Dendritic cell treated with granulocyte-macrophage colony-stimulating factor and Interleukin-4, amounts not matched to agents 40 ng/mL and 50 ng/mL, for 4 days (primary cell): Measurements from ENCODE around the gene ARHGEF28.

Experiments used
- H3K27ac Mint-ChIP-seq: one replicate; pipeline ENCODE4 v1.8.0; 2022; ENCODE audit warnings: mild to moderate bottlenecking, mixed read lengths
- H3K27me3 Mint-ChIP-seq: one replicate; pipeline ENCODE4 v1.8.0; 2022; ENCODE audit warnings: mild to moderate bottlenecking, mixed read lengths
- H3K36me3 Mint-ChIP-seq: one replicate; pipeline ENCODE4 v1.8.0; 2022; ENCODE audit warnings: low read depth, mixed read lengths
- H3K4me1 Mint-ChIP-seq: one replicate; pipeline ENCODE4 v1.8.0; 2022; ENCODE audit warnings: low read depth, mixed read lengths
- H3K4me3 Mint-ChIP-seq: one replicate; pipeline ENCODE4 v1.8.0; 2022; ENCODE audit warnings: mild to moderate bottlenecking, moderate library complexity, mixed read lengths
- H3K9me3 Mint-ChIP-seq: one replicate; pipeline ENCODE4 v1.8.0; 2022; ENCODE audit warnings: mixed read lengths
- intact Hi-C: fragments of 100-400 bp; cut with micrococcal nuclease; formaldehyde crosslinking; loops from one replicate; pipeline ENCODE4 v1.15.0; 2022

The ARHGEF28 gene

GRCh38 chr5:73633060-73633459, 7.1 kb downstream of the ARHGEF28 start:
- Mint-ChIP-seq H3K4me1 (no peaks in the 10 kb centered on the region), H3K4me3 (no peak overlapping the region), H3K36me3 (no peaks in the 10 kb centered on the region), H3K27ac (no peak overlapping the region), H3K27me3 (peaks cover 17% of the 10 kb centered on the region), H3K9me3 (no peaks in the 10 kb centered on the region)
- intact Hi-C loops: no loop called here

GRCh38 chr5:73636408-73636807, 10.4 kb downstream of the ARHGEF28 start:
- no peaks in the 10 kb centered on the region for H3K9me3 Mint-ChIP-seq
- H3K4me1 Mint-ChIP-seq: no peaks in the 10 kb centered on the region
- peaks cover 2% of the 10 kb centered on the region for H3K27me3 Mint-ChIP-seq
- intact Hi-C loops: no loop called here
- no peaks in the 10 kb centered on the region for H3K36me3 Mint-ChIP-seq
- no peak overlapping the region for H3K4me3 Mint-ChIP-seq
- H3K27ac Mint-ChIP-seq: no peak overlapping the region

- no peak overlapping the region for H3K4me3 Mint-ChIP-seq
- H3K27ac Mint-ChIP-seq: no peak overlapping the region
- H3K36me3 Mint-ChIP-seq: no peaks in the 10 kb centered on the region
- H3K27me3 Mint-ChIP-seq: no peaks in the 10 kb centered on the region
- no peaks in the 10 kb centered on the region for H3K4me1 Mint-ChIP-seq
- H3K9me3 Mint-ChIP-seq: no peaks in the 10 kb centered on the region
- intact Hi-C loops: no loop called here
Observed at GRCh38 chr5:73637565-73637964, 11.6 kb downstream of the ARHGEF28 start.

- no peak overlapping the region for H3K27ac Mint-ChIP-seq
- intact Hi-C loops: no loop called here
- H3K9me3 Mint-ChIP-seq: no peaks in the 10 kb centered on the region
- no peaks in the 10 kb centered on the region for H3K27me3 Mint-ChIP-seq
- H3K36me3 Mint-ChIP-seq: no peaks in the 10 kb centered on the region
- no peak overlapping the region for H3K4me3 Mint-ChIP-seq
- no peaks in the 10 kb centered on the region for H3K4me1 Mint-ChIP-seq
Observed at GRCh38 chr5:73638344-73639095, 12.5 kb downstream of the ARHGEF28 start.

- intact Hi-C loops: no loop called here
- H3K27me3 Mint-ChIP-seq: peaks cover under 1% of the 10 kb centered on the region
- no peak overlapping the region for H3K4me3 Mint-ChIP-seq
- no peaks in the 10 kb centered on the region for H3K36me3 Mint-ChIP-seq
- H3K9me3 Mint-ChIP-seq: no peaks in the 10 kb centered on the region
- no peak overlapping the region for H3K27ac Mint-ChIP-seq
- no peaks in the 10 kb centered on the region for H3K4me1 Mint-ChIP-seq
Observed at GRCh38 chr5:73640861-73641320, 14.9 kb downstream of the ARHGEF28 start.

DNA sequence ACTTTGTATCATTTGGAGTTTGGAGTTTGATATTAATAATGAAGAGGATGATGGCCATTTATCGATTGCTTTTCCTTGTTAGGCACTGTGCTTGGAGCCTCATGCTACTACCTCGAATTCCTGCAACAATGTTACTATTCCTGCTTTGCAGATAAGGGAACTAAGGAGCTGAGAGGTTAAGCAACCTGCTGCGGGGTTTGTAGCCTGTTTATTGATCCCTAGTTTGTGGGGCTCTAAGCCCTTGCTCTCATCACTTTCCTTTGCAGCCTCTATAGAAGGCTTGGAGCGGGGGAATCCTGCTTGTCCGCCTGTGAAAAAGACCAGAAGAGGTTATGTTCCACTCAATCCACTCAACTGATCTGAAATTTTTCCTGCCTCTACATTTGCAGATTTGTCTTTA, 15.8 kb downstream of the ARHGEF28 start:
- no peak overlapping the region for H3K27ac Mint-ChIP-seq
- no peaks in the 10 kb centered on the region for H3K4me1 Mint-ChIP-seq
- intact Hi-C loops: no loop called here
- peaks cover 6% of the 10 kb centered on the region for H3K27me3 Mint-ChIP-seq
- H3K9me3 Mint-ChIP-seq: no peaks in the 10 kb centered on the region
- H3K4me3 Mint-ChIP-seq: no peak overlapping the region
- no peaks in the 10 kb centered on the region for H3K36me3 Mint-ChIP-seq

- intact Hi-C loops: no loop called here
- H3K4me1 Mint-ChIP-seq: no peaks in the 10 kb centered on the region
- H3K4me3 Mint-ChIP-seq: no peak overlapping the region
- H3K27me3 Mint-ChIP-seq: peaks cover 6% of the 10 kb centered on the region
- H3K9me3 Mint-ChIP-seq: no peaks in the 10 kb centered on the region
- no peaks in the 10 kb centered on the region for H3K36me3 Mint-ChIP-seq
- no peak overlapping the region for H3K27ac Mint-ChIP-seq
Observed at GRCh38 chr5:73642344-73642743, 16.3 kb downstream of the ARHGEF28 start.

DNA sequence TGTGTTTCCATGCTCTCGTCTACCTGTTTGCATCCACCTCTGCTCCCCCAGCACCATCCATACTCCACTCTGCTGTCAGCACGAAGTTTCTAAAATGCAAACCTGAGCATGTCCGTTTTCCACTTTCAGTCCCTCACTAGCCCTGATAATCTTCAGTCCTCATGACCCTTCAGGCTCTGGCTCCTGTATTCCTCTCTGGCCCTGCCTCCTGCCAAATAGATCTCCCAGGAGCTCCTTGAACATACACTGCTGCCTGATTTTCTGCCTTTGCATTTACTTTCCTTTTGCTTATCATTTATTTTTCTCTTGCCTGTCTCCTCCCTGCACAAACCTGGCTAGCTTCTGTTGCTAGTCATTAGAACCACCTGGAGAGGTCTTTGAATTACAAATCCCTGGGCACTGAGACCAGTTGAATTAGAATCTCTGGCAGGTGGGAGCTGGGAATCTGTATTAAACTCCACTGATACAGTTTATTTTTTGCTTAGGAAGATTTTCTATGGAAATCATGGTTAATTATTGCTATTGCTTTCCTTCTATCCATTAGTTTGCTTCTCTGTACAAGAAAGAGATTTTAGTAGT, 18.5 kb downstream of the ARHGEF28 start:
- Mint-ChIP-seq H3K27me3 (peaks cover 6% of the 10 kb centered on the region), H3K4me1 (no peaks in the 10 kb centered on the region), H3K27ac (no peak overlapping the region), H3K36me3 (no peaks in the 10 kb centered on the region), H3K9me3 (no peaks in the 10 kb centered on the region), H3K4me3 (no peak overlapping the region)
- intact Hi-C loops: no loop called here

DNA sequence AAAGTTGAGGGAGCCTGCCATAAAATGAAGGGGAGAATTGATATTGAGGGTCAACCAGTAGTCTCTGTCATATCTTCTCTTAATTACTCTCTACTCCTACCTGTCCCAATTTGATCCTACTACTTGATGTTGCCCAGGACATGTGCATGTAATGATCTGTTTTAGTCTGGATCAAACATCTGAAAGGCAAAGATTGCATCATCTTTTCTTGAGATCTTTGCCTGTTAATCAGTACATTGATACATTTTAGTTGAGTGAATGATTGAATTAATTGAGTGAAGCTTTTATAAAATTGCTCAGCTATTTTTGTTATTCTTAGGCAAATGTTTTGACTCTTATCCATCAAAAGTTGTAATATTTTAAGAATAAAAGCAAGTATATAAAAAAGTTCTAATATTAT, 21.7 kb downstream of the ARHGEF28 start:
- Mint-ChIP-seq H3K27ac (no peak overlapping the region), H3K36me3 (no peaks in the 10 kb centered on the region), H3K27me3 (peaks cover 6% of the 10 kb centered on the region), H3K4me1 (no peaks in the 10 kb centered on the region), H3K4me3 (no peak overlapping the region), H3K9me3 (no peaks in the 10 kb centered on the region)
- intact Hi-C loops: no loop called here

DNA sequence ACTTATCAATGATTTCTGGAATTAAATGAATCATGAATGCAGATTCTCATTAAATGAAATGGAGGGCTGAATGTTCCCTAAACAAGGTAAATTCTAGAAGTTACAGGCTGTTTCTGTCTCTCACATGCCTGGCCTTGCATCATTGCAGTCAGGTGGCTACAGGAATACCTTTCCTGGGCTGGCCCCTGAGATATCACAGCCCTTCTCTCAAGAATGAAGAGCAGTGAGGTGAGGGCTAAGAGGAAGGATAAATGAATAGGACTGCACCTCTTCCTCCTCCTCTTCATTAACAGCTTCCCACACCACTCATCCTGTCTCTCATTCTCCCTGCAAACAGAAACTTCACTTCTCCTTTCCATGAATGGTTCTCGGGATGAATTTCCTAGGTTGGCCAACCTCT, 22.5 kb downstream of the ARHGEF28 start:
- intact Hi-C loops: no loop called here
- H3K27me3 Mint-ChIP-seq: peaks cover 6% of the 10 kb centered on the region
- H3K9me3 Mint-ChIP-seq: no peaks in the 10 kb centered on the region
- no peaks in the 10 kb centered on the region for H3K4me1 Mint-ChIP-seq
- no peaks in the 10 kb centered on the region for H3K36me3 Mint-ChIP-seq
- H3K27ac Mint-ChIP-seq: no peak overlapping the region
- no peak overlapping the region for H3K4me3 Mint-ChIP-seq

GRCh38 chr5:73649926-73650325, 23.9 kb downstream of the ARHGEF28 start:
- H3K27ac Mint-ChIP-seq: no peak overlapping the region
- H3K4me1 Mint-ChIP-seq: no peaks in the 10 kb centered on the region
- H3K9me3 Mint-ChIP-seq: no peaks in the 10 kb centered on the region
- H3K4me3 Mint-ChIP-seq: no peak overlapping the region
- H3K27me3 Mint-ChIP-seq: peaks cover 6% of the 10 kb centered on the region
- H3K36me3 Mint-ChIP-seq: no peaks in the 10 kb centered on the region
- intact Hi-C loops: no loop called here

GRCh38 chr5:73652391-73652790, 26.4 kb downstream of the ARHGEF28 start:
- no peaks in the 10 kb centered on the region for H3K36me3 Mint-ChIP-seq
- H3K4me3 Mint-ChIP-seq: no peak overlapping the region
- H3K27me3 Mint-ChIP-seq: no peaks in the 10 kb centered on the region
- no peak overlapping the region for H3K27ac Mint-ChIP-seq
- no peaks in the 10 kb centered on the region for H3K9me3 Mint-ChIP-seq
- intact Hi-C loops: no loop called here
- no peaks in the 10 kb centered on the region for H3K4me1 Mint-ChIP-seq

DNA sequence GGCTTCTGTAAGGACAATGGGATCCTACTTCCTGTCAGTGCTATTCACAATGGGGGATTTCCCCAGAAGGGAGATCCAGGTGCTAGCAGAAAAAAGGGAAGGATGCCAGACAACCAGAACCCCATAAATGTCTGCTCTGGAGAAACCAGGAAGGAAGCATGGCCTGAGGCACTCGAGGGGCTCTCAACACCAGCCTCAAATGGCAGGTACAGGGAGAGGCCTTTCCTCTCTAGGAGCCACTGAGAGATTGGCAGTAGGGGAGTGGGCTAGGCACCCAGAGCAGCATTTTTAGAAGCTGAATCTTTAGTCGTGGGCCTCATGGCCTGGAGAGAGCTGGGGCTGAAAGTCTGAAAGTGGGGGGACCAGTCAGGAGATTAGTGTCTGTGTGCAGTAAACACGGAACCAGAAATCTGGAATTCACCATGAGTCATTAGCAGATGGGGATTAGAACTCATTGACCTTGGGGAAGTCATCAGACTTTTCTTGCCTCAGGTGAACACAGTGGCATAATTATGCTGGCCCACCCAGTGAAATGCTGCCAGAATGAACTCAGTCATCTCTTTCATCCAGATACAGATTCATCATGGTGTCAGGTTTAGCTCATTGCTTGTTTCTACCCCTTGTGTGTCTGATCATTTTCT, 28.3 kb downstream of the ARHGEF28 start:
- Mint-ChIP-seq H3K4me1 (peaks cover 2% of the 10 kb centered on the region), H3K9me3 (no peaks in the 10 kb centered on the region), H3K36me3 (no peaks in the 10 kb centered on the region), H3K27ac (no peak overlapping the region), H3K4me3 (no peak overlapping the region), H3K27me3 (no peaks in the 10 kb centered on the region)
- intact Hi-C loops: no loop called here

DNA sequence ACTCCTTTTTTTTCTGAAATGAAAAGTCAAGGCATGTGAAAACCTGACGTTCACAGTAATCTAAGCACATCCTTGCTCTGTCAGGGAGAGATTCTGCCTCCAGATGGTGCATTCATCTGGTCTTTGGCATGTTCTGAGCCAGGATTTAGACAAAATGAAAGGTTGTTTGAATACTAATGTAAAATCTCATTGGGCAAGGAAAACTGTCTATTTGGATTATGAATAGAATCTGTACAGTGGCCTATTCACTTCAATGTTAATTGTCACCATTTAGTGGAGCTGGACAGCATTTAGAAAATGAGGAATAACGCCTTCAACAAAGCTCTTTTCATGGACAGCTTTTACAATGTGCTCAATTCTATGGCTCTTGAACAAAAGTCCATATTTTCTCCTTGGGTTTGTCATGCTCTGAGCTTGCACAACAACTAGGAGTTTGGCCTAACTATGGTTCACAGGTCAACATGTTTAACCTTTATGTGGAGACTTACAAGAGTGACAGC, 28.9 kb downstream of the ARHGEF28 start:
- Mint-ChIP-seq H3K4me3 (no peak overlapping the region), H3K36me3 (no peaks in the 10 kb centered on the region), H3K27me3 (no peaks in the 10 kb centered on the region), H3K9me3 (no peaks in the 10 kb centered on the region), H3K27ac (no peak overlapping the region), H3K4me1 (peaks cover 6% of the 10 kb centered on the region)
- intact Hi-C loops: no loop called here
